Fibroblast of mammary gland (primary cell): ENCODE data around the gene LMAN2L.
A peak's percentile ranks its signal among the peaks of the same experiment; 100 is the strongest.

Source experiments
- DNase-seq: peaks from one replicate; pipeline ENCODE4 v3.0.0-alpha.2; 2010; ENCODE audit warnings: low read depth
- H3K4me3 ChIP-seq: 2 replicates; pipeline ENCODE4 v1.5.1; 2011; ENCODE audit warnings: low read depth, mild to moderate bottlenecking, low read length, moderate library complexity; ENCODE audit not compliant: control insufficient read depth
- TF ChIP-seq, protein P1 (sequence below): conservative IDR thresholded peaks from 2 replicates; pipeline ENCODE4 v1.5.1; 2011; ENCODE audit warnings: low read depth, low read length, inconsistent platforms; ENCODE audit not compliant: control insufficient read depth, insufficient read depth

Gene LMAN2L

DNA sequence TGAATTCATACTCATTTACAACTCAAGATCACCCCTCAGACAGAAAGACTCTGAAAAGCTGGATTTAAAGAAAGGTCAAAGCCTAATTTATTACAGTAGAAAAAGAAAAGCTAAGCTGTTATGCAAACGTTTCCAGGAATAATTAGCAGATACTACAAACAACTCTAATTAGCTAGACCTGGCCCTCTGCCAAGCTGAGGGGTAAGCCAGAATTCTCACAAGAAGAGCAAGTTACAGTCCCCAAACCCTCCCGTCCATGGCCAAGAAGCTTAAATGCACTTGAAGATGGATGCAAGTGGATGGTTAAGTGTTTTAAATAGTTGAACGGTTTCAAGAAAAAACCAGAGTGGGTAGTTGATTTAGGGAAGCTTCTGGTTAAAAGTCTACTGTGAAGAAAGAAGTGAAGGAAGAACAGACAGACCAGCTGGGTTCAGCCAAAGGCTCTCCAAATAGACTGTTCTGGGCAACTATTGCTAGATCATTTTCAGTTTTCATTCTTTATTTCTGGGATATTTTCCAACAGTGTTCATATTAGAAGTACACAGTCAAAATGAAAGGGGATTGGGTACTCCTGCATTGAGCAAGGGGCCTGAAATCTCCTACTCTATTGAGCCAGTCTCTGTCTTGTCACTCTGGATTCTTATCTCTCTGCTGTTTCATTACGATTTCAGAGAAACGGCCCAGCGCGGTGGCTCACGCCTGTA, 4.8 kb downstream of the LMAN2L start:
- TF ChIP-seq, protein P1, sequence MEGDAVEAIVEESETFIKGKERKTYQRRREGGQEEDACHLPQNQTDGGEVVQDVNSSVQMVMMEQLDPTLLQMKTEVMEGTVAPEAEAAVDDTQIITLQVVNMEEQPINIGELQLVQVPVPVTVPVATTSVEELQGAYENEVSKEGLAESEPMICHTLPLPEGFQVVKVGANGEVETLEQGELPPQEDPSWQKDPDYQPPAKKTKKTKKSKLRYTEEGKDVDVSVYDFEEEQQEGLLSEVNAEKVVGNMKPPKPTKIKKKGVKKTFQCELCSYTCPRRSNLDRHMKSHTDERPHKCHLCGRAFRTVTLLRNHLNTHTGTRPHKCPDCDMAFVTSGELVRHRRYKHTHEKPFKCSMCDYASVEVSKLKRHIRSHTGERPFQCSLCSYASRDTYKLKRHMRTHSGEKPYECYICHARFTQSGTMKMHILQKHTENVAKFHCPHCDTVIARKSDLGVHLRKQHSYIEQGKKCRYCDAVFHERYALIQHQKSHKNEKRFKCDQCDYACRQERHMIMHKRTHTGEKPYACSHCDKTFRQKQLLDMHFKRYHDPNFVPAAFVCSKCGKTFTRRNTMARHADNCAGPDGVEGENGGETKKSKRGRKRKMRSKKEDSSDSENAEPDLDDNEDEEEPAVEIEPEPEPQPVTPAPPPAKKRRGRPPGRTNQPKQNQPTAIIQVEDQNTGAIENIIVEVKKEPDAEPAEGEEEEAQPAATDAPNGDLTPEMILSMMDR: no peak
- peak; percentile 5 for DNase-seq

DNA sequence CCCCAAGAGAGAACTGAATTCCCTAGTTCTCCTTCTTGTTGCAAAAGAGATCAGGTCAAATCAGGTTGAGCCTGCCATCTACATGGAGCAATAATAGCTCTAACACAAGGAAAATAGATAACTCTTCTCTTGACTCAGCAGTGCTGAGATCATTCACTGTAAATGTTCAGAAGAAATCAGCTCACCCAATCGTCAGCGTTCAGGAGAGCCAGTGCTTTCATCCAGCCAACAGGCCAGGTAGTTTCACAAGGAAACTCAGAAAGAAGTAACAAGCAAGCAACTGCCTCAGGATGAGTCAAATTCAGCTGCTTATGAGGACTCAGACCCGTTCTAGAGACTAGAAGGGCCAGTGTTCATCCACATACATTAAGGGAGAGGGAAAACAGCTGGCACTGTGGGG, 5.9 kb downstream of the LMAN2L start:
- DNase-seq: peak; percentile 4
- TF ChIP-seq, protein P1: no peak
- no peak overlapping the region for H3K4me3 ChIP-seq

More for the DNA sequence above, 4.8 kb downstream of the LMAN2L start:
- no peak overlapping the region for H3K4me3 ChIP-seq

DNA sequence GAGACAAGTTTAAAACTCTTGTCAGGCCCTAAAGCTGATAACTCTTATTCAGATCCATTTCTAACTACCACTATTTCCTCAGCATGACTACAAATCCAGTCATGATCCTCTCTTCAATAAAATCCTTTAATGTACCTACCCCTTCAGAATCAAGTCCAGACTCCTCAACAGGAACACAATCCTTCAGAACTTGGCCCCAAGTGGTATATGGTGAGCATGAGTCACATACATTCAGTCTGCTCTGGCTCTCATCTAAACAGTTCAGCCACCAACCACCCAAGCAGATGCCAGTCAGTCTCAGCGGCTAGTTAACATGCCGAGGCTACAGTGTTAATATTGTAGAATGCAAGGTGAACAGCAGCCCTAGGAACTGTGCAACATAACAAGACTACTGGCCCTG, 9.7 kb downstream of the LMAN2L start:
- TF ChIP-seq, protein P1: no peak
- peak; percentile 74 for DNase-seq

DNA sequence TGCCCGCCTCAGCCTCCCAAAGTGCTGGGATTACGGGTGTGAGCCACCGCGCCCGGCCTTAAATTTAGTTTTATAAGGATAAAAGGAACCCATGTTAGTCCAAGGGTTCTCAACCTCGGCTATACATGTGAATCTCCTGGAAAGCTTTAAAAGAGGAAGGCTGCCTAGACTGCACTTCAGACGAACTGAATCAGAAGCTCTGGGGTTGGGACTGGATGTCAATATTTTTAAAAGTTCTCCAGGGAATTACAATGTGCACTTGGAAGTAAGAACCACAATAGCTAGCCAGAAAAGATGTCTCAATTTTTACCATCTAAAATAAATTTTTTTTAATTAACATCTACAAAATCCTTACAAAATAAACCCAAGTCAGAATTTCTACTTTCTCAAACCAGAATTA, 10.1 kb downstream of the LMAN2L start:
- TF ChIP-seq, protein P1: no peak
- peak; percentile 31 for DNase-seq
- no peak overlapping the region for H3K4me3 ChIP-seq

More for the DNA sequence above, 9.7 kb downstream of the LMAN2L start:
- H3K4me3 ChIP-seq: no peak overlapping the region

DNA sequence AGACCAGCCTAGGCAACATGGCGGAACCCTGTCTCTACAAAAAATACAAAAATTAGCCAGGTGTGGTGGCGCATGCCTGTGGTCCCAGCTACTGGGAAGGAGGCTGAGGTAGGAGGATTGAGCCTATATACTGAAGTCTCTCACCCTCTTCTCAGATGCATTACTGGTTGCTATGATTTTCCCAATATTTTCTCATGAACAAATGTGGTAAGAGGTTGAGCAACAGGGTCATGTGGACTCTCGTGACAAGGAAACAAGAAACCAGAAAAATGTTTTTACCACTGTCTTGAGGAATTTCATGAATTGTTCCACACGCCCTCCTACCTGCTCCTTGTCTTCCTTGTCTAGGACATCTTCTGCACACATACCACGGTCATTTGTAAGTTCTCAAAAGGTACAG, 12.4 kb downstream of the LMAN2L start:
- no peak overlapping the region for H3K4me3 ChIP-seq
- peak; percentile 44 for DNase-seq
- TF ChIP-seq, protein P1: no peak

DNA sequence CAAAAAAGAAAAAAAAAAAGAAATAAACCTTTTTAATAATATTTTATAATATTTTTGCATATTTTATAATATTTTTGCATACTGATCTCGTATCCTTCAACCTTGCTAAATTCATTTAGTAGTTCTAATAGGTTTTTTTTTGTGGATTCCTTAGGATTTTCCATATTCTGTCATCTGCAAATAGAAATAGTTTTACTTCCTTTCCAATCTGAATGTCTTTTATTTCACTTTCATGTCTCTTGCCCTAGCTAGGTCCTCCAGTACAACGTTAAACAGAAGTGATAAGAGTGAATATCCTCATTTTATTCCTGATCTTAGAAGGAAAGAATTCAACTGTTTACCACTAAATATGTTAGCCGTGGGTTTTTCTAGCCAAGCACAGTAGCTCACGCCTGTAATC, 13.7 kb downstream of the LMAN2L start:
- H3K4me3 ChIP-seq: no peak overlapping the region
- DNase-seq: no peak
- TF ChIP-seq, protein P1: no peak
